ENCODE results near the gene STAG1. TPM values are rescaled to one million over a fixed set of nuclear protein-coding genes. Genes with fewer than 3 reads are reported as not detected.

STAG1 gene
- polyA plus RNA-seq, 1 of the 3 experiments (the other 2 are of a cell fraction): 5.5 TPM

DNA sequence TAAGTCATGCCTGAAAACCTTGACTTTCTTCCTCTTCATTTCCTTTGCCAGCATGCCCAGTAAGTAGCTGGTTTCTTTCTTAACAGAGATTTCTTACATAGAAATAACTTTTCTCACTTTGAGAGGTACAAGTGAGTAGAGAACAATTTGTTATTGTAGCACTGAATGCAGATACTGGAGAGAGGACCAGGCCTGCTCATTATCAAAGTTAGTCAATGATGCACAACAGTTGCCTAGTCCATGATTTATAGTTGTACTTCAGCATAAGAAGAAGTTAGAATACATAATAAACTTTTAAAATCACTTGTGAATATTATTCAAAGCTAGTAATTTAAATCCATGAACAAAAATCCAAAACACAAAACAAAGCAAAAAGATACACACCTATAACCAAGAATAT, 289.0 kb downstream of the STAG1 start:
- no peaks in the 10 kb centered on the region for H4K20me1 ChIP-seq (ENCODE audit: insufficient read depth)
- H2AFZ ChIP-seq (ENCODE audit: low read depth): no peak overlapping the region
- ChIA-PET CTCF (no interaction called here), POLR2A (no interaction called here)
- no peaks in the 10 kb centered on the region for H3K9me2 ChIP-seq
- no peak for TF ChIP-seq FOXJ3 (CRISPR knock-in tag; IDR thresholded peaks at IDR 0.05)
- no peak for TF ChIP-seq RXRA (IDR thresholded peaks at IDR 0.05; ENCODE audit: borderline replicate concordance, low read depth)
- TF ChIP-seq TEAD4 (IDR thresholded peaks at IDR 0.05; ENCODE audit: borderline replicate concordance, insufficient read depth): no peak
- TF ChIP-seq, protein P1, sequence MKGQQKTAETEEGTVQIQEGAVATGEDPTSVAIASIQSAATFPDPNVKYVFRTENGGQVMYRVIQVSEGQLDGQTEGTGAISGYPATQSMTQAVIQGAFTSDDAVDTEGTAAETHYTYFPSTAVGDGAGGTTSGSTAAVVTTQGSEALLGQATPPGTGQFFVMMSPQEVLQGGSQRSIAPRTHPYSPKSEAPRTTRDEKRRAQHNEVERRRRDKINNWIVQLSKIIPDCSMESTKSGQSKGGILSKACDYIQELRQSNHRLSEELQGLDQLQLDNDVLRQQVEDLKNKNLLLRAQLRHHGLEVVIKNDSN (IDR thresholded peaks at IDR 0.05; ENCODE audit: borderline replicate concordance, low read depth): no peak
- TF ChIP-seq, protein P2, sequence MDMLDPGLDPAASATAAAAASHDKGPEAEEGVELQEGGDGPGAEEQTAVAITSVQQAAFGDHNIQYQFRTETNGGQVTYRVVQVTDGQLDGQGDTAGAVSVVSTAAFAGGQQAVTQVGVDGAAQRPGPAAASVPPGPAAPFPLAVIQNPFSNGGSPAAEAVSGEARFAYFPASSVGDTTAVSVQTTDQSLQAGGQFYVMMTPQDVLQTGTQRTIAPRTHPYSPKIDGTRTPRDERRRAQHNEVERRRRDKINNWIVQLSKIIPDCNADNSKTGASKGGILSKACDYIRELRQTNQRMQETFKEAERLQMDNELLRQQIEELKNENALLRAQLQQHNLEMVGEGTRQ (IDR thresholded peaks at IDR 0.05; ENCODE audit: borderline replicate concordance, low read depth, low read length): no peak
- TF ChIP-seq, protein P3, sequence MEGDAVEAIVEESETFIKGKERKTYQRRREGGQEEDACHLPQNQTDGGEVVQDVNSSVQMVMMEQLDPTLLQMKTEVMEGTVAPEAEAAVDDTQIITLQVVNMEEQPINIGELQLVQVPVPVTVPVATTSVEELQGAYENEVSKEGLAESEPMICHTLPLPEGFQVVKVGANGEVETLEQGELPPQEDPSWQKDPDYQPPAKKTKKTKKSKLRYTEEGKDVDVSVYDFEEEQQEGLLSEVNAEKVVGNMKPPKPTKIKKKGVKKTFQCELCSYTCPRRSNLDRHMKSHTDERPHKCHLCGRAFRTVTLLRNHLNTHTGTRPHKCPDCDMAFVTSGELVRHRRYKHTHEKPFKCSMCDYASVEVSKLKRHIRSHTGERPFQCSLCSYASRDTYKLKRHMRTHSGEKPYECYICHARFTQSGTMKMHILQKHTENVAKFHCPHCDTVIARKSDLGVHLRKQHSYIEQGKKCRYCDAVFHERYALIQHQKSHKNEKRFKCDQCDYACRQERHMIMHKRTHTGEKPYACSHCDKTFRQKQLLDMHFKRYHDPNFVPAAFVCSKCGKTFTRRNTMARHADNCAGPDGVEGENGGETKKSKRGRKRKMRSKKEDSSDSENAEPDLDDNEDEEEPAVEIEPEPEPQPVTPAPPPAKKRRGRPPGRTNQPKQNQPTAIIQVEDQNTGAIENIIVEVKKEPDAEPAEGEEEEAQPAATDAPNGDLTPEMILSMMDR (IDR thresholded peaks at IDR 0.05): no peak
- no peak for TF ChIP-seq NRF1 (IDR thresholded peaks at IDR 0.05; ENCODE audit: low read depth, low read length)
- TF ChIP-seq EP300 (IDR thresholded peaks at IDR 0.05; ENCODE audit: borderline replicate concordance in 1 of 2, low read depth in 1 of 2, low read length in 1 of 2): no peak
- TF ChIP-seq EZH2phosphoT487 (IDR thresholded peaks at IDR 0.05; ENCODE audit: borderline replicate concordance, low read depth): no peak
- no peak for TF ChIP-seq TAF1 (IDR thresholded peaks at IDR 0.05; ENCODE audit: borderline replicate concordance, low read depth, low read length)
- TF ChIP-seq FOXM1 (IDR thresholded peaks at IDR 0.05; ENCODE audit: low read depth): no peak
- TF ChIP-seq RAD21 (IDR thresholded peaks at IDR 0.05; ENCODE audit: low read length): no peak
- no peak for TF ChIP-seq MXI1 (IDR thresholded peaks at IDR 0.05; ENCODE audit: low read depth, low read length)
- TF ChIP-seq, protein P4, sequence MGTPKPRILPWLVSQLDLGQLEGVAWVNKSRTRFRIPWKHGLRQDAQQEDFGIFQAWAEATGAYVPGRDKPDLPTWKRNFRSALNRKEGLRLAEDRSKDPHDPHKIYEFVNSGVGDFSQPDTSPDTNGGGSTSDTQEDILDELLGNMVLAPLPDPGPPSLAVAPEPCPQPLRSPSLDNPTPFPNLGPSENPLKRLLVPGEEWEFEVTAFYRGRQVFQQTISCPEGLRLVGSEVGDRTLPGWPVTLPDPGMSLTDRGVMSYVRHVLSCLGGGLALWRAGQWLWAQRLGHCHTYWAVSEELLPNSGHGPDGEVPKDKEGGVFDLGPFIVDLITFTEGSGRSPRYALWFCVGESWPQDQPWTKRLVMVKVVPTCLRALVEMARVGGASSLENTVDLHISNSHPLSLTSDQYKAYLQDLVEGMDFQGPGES (IDR thresholded peaks at IDR 0.05; ENCODE audit: low read depth, low read length): no peak
- no peak for TF ChIP-seq RFX5 (IDR thresholded peaks at IDR 0.05; ENCODE audit: low read length)
- no peak overlapping the region for H3K27ac ChIP-seq (ENCODE audit: low read depth in 2 of 2, low read length in 1 of 2)
- DNase-seq: no peak
- H3K9ac ChIP-seq: no peak overlapping the region
- no peak overlapping the region for H3K4me2 ChIP-seq
- peaks cover 0 to 48% of the 10 kb centered on the region in 2 experiments for H3K36me3 ChIP-seq (replicated peaks in 1 of 2; ENCODE audit: control insufficient read depth in 1 of 2, insufficient read depth in 2 of 2, low read length in 1 of 2)
- no peak overlapping the region for H3K4me3 ChIP-seq (ENCODE audit: low read depth in 2 of 2, low read length in 1 of 2)
- peaks cover 16% of the 10 kb centered on the region; the same call in 1 of the 2 replicates for H3K79me2 ChIP-seq (ENCODE audit: insufficient read depth)
- H3K9me3 ChIP-seq: 0 out of 2 replicates have a peak, but pooled peaks cover 3% of the 10 kb centered on the region
- H3K4me1 ChIP-seq (ENCODE audit: control insufficient read depth in 1 of 2, insufficient read depth in 2 of 2, low read depth in 1 of 2, low read length in 1 of 2): no peaks in the 10 kb centered on the region
- no peaks in the 10 kb centered on the region for H3K27me3 ChIP-seq (ENCODE audit: insufficient read depth)
- peaks cover 7% of the 10 kb centered on the region for H3F3A ChIP-seq (replicated peaks; ENCODE audit: insufficient read depth)
